ENCODE results near the gene IFRD1.

The IFRD1 gene

DNA sequence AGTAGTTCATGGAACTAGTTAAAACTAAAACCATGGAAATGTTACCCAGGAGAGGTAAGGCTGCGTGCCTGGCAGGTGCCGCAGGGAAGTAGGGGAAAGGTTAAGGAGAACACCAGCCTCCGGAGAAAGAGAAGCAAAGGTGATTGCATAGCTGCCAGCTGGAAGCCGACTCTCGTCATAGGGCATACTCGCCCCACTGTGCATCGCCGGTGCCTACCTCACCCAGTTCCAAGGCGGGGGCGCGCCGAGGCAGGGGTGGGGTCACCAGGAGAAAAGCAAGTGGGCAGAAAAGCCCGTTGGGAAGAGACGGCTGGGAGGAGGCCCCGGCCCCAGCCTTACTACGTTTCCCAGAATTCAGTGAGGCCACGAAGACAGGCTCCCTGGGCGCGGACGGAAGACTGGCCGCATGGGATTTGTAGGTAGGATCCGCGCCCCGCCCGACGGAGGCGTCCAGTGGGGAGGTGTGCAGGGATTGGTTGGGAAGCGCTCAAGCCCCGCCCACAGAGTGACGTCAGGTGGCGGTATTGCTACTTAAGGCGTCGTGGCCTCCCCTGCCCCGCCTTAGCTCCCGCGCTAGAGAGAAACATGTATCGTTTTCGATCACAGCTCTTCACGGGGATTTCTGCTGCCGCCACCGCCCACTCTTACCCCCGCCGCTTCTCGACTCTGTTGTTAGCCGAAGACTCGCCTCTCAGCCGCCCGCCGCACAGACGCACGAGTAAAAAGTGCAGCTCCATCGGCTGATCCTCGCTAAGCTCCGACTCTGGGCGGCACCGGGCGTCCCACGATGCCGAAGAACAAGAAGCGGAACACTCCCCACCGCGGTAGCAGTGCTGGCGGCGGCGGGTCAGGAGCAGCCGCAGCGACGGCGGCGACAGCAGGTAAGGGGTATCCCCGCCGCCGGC, at the start of gene IFRD1:
Gene IFRD1 (plus strand): TSS at position 559 of the 905 bp plus-strand sequence. CDS start 229 bp downstream, at position 788.
- peak within 1 kb of the TSS; percentile 94 for H3K4me3 Mint-ChIP-seq
- peaks cover 1% of the 10 kb centered on the region for H3K36me3 Mint-ChIP-seq
- H3K27me3 Mint-ChIP-seq = no peaks in the 10 kb centered on the region
- peaks cover 20% of the 10 kb centered on the region for H3K4me1 Mint-ChIP-seq
- H3K9me3 Mint-ChIP-seq = no peaks in the 10 kb centered on the region
- DNase-seq (ENCODE audit: low spot score in 2 of 2) (peak; percentile 100), ATAC-seq (ENCODE audit: low read depth) (peak; percentile 78)
- peak within 1 kb of the TSS; percentile 99 for H3K27ac Mint-ChIP-seq

GRCh38 chr7:112404321-112404720, 45.9 kb upstream of the IFRD1 start:
- peaks cover 18% of the 10 kb centered on the region for H3K27me3 Mint-ChIP-seq
- no peak overlapping the region for H3K27ac Mint-ChIP-seq
- DNase-seq (ENCODE audit: low spot score in 2 of 2) (no peak), ATAC-seq (ENCODE audit: low read depth) (no peak)
- H3K4me3 Mint-ChIP-seq = no peak overlapping the region
- no peaks in the 10 kb centered on the region for H3K9me3 Mint-ChIP-seq
- no peaks in the 10 kb centered on the region for H3K4me1 Mint-ChIP-seq
- H3K36me3 Mint-ChIP-seq = peaks cover 2% of the 10 kb centered on the region

DNA sequence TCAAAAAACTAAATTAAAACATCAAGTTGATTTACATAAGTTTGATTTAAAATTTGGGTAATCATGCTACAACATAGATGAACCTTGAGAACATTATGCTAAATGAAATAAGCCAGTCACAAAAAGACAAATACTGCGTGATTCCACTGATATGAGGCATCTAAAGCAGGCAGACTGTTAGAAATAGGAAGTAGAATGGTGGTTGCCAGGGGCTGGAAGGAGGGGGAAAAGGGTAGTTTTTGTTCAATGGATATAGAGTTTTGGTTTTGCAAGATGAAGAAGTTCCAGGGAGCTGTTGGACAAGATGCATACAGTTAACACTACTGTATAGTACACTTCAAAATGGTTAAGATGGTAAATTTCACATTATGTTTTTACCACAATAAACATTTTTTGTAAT, 45.0 kb upstream of the IFRD1 start:
- no peak overlapping the region for H3K4me3 Mint-ChIP-seq
- H3K9me3 Mint-ChIP-seq = no peaks in the 10 kb centered on the region
- peaks cover 19% of the 10 kb centered on the region for H3K27me3 Mint-ChIP-seq
- H3K36me3 Mint-ChIP-seq = peaks cover 2% of the 10 kb centered on the region
- ATAC-seq (ENCODE audit: low read depth) (no peak), DNase-seq (ENCODE audit: low spot score in 2 of 2) (no peak)
- no peaks in the 10 kb centered on the region for H3K4me1 Mint-ChIP-seq
- H3K27ac Mint-ChIP-seq = no peak overlapping the region

- no peaks in the 10 kb centered on the region for H3K4me1 Mint-ChIP-seq
- H3K27ac Mint-ChIP-seq = no peak overlapping the region
- no peak overlapping the region for H3K4me3 Mint-ChIP-seq
- H3K27me3 Mint-ChIP-seq = peaks cover 17% of the 10 kb centered on the region
- DNase-seq (ENCODE audit: low spot score in 2 of 2) = no peak
- H3K9me3 Mint-ChIP-seq = no peaks in the 10 kb centered on the region
- ATAC-seq (ENCODE audit: low read depth) = no peak
- H3K36me3 Mint-ChIP-seq = peaks cover 2% of the 10 kb centered on the region
These were observed 43.0 kb upstream of the IFRD1 start for GRCh38 chr7:112407261-112407660.

DNA sequence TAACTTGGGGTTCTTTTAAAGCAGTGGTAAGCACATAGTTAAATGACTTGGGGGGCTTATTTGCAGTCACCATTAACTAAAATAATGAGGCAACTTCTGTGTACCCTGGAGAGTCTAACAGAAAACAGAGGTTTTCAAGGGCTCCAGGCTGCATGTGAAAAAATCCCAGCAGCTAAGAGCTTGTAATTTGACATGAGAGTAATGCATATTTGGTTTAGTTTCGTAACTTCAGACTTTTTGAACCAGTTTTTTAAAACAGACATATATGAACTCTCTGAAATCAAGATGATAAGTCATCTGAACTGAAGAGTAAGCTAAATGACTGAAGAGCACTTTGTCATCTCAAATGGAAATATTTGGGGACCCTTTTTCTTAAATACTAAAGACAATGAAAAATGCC, 40.2 kb upstream of the IFRD1 start:
- Mint-ChIP-seq H3K36me3 (no peaks in the 10 kb centered on the region), H3K27me3 (peaks cover 17% of the 10 kb centered on the region), H3K27ac (no peak overlapping the region), H3K4me3 (no peak overlapping the region), H3K9me3 (no peaks in the 10 kb centered on the region), H3K4me1 (peaks cover 2% of the 10 kb centered on the region)
- DNase-seq (ENCODE audit: low spot score in 2 of 2) (no peak), ATAC-seq (ENCODE audit: low read depth) (no peak)

DNA sequence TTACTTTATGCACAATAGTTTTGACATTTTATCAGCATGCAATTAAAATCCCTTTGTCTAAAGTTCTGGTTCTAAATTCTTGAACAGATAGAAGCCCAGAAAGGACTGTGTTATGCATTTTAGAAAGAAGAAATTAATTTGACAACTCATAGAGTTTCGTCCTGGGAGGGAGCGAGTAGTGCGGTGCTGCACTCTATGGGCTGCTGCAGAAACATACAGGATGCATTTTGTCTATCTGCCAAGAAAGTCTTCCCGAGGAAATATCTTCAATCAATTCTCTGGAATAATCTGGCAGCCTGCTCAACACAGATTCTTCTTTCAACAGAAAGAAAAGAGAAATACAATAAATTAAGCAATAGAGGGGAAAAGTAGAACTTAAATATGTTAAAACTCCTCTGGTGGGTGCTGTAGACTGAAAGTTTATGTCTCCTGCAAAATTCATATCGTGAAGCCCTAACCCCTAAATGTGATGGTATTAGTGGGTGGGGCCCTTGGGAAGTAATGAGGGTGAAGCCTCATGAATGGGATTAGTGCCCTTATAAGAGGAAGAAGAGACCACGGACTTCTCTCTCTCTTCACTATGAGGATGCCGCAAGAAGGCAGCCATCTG, 39.0 kb upstream of the IFRD1 start:
- Mint-ChIP-seq H3K4me3 (no peak overlapping the region), H3K27ac (no peak overlapping the region), H3K36me3 (no peaks in the 10 kb centered on the region), H3K27me3 (peaks cover 17% of the 10 kb centered on the region), H3K9me3 (no peaks in the 10 kb centered on the region), H3K4me1 (peaks cover 3% of the 10 kb centered on the region)
- ATAC-seq (ENCODE audit: low read depth) = no peak
- DNase-seq (ENCODE audit: low spot score in 2 of 2) = no peak

DNA sequence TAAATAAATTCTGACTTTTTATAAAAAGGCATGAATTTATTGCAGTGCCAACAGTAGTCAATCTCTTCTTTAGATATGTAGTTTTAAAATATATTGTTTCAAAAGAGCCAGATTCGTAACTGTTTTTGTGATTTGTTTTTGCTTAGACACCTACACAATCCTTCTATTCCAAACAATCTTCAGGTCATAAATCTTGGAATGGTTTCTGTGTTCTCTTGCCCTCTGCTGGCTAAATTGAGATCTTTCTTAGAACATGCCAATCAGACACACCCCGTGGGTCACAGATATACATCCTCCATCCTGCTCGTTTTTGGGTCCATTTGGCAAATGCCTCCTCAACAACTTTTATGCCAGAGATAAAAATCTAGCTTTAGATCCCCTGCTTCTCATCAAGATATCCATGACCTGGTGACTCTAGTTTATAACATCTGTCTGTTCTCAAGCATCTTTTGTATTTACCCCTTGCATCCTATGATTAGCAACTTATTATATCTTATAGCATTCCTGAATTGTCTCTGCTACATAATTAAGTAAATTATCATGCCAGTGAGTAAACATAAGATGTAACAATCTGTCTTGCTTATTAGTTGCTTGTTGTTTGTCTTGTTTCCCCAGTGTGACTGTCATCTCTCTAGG, 35.3 kb upstream of the IFRD1 start:
- Mint-ChIP-seq H3K36me3 (peaks cover 2% of the 10 kb centered on the region), H3K4me1 (peaks cover 3% of the 10 kb centered on the region), H3K4me3 (no peak overlapping the region), H3K27me3 (peaks cover 7% of the 10 kb centered on the region), H3K27ac (no peak overlapping the region), H3K9me3 (peaks cover 4% of the 10 kb centered on the region)
- ATAC-seq (ENCODE audit: low read depth) (no peak), DNase-seq (ENCODE audit: low spot score in 2 of 2) (no peak)

- no peak for ATAC-seq (ENCODE audit: low read depth)
- no peak for DNase-seq (ENCODE audit: low spot score in 2 of 2)
- peaks cover 7% of the 10 kb centered on the region for H3K27me3 Mint-ChIP-seq
- peaks cover 4% of the 10 kb centered on the region for H3K9me3 Mint-ChIP-seq
- H3K4me3 Mint-ChIP-seq = no peak overlapping the region
- peaks cover 2% of the 10 kb centered on the region for H3K36me3 Mint-ChIP-seq
- peaks cover 3% of the 10 kb centered on the region for H3K4me1 Mint-ChIP-seq
- no peak overlapping the region for H3K27ac Mint-ChIP-seq
These were observed 34.1 kb upstream of the IFRD1 start for GRCh38 chr7:112416127-112416526.

- DNase-seq (ENCODE audit: low spot score in 2 of 2) (no peak), ATAC-seq (ENCODE audit: low read depth) (no peak)
- Mint-ChIP-seq H3K27me3 (peaks cover 7% of the 10 kb centered on the region), H3K4me3 (no peak overlapping the region), H3K27ac (no peak overlapping the region), H3K4me1 (peaks cover 13% of the 10 kb centered on the region), H3K9me3 (peaks cover 4% of the 10 kb centered on the region), H3K36me3 (peaks cover 2% of the 10 kb centered on the region)
These were observed 30.6 kb upstream of the IFRD1 start for GRCh38 chr7:112419543-112420130.

DNA sequence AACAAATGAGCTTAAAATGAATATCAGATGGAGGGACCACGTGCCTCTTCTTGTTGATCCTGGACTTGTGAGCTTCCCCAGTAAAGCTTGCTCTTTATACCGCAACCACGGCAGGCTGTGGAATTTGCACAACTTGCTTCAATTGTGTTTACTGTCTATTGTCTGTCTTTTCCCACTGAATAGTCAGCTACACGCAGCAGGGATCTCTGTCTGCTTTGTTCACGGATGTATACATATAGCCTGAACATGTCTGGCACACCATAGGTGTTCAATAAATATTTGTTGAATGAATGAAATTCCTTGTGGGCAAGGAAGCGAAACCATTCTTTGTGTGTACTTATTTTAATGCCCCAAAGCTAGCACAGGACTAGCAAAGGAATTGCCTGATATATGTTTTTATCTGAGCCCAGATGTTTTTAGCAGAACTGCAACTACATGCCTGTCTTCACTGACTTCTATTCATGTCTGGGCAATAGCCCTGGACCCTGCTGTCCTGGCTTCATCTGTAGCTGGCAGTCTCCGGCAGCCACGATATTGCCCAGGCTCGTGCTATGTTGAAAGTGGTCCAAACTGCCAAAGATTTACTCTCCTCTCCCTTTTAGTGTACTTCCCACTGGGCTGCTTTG, 29.9 kb upstream of the IFRD1 start:
- H3K27ac Mint-ChIP-seq = no peak overlapping the region
- peaks cover 4% of the 10 kb centered on the region for H3K9me3 Mint-ChIP-seq
- H3K4me1 Mint-ChIP-seq = peaks cover 11% of the 10 kb centered on the region
- no peak overlapping the region for H3K4me3 Mint-ChIP-seq
- peaks cover 2% of the 10 kb centered on the region for H3K36me3 Mint-ChIP-seq
- ATAC-seq (ENCODE audit: low read depth) (no peak), DNase-seq (ENCODE audit: low spot score in 2 of 2) (no peak)
- H3K27me3 Mint-ChIP-seq = peaks cover 4% of the 10 kb centered on the region

GRCh38 chr7:112421666-112422486, 28.4 kb upstream of the IFRD1 start:
- H3K4me1 Mint-ChIP-seq = peaks cover 11% of the 10 kb centered on the region

GRCh38 chr7:112422842-112423496, 27.3 kb upstream of the IFRD1 start:
- DNase-seq (ENCODE audit: low spot score in 2 of 2) (no peak), ATAC-seq (ENCODE audit: low read depth) (no peak)
- H3K27me3 Mint-ChIP-seq = no peaks in the 10 kb centered on the region
- H3K4me3 Mint-ChIP-seq = no peak overlapping the region
- H3K36me3 Mint-ChIP-seq = no peaks in the 10 kb centered on the region
- peaks cover 11% of the 10 kb centered on the region for H3K4me1 Mint-ChIP-seq
- H3K9me3 Mint-ChIP-seq = peaks cover 2% of the 10 kb centered on the region
- no peak overlapping the region for H3K27ac Mint-ChIP-seq

More at GRCh38 chr7:112421666-112422486, 28.4 kb upstream of the IFRD1 start:
- no peak overlapping the region for H3K4me3 Mint-ChIP-seq
- peaks cover 4% of the 10 kb centered on the region for H3K9me3 Mint-ChIP-seq
- DNase-seq (ENCODE audit: low spot score in 2 of 2) = no peak
- ATAC-seq (ENCODE audit: low read depth) = no peak
- H3K27ac Mint-ChIP-seq = no peak overlapping the region
- peaks cover 2% of the 10 kb centered on the region for H3K36me3 Mint-ChIP-seq
- peaks cover 2% of the 10 kb centered on the region for H3K27me3 Mint-ChIP-seq

All from memory B cell (primary cell).